Measurements from ENCODE around the gene LRRC52. TPM values are rescaled to one million over a fixed set of nuclear protein-coding genes. Genes with fewer than 3 reads are reported as not detected.

Gene LRRC52
- total RNA-seq, 4 donors from 2014 or later = not detected

DNA sequence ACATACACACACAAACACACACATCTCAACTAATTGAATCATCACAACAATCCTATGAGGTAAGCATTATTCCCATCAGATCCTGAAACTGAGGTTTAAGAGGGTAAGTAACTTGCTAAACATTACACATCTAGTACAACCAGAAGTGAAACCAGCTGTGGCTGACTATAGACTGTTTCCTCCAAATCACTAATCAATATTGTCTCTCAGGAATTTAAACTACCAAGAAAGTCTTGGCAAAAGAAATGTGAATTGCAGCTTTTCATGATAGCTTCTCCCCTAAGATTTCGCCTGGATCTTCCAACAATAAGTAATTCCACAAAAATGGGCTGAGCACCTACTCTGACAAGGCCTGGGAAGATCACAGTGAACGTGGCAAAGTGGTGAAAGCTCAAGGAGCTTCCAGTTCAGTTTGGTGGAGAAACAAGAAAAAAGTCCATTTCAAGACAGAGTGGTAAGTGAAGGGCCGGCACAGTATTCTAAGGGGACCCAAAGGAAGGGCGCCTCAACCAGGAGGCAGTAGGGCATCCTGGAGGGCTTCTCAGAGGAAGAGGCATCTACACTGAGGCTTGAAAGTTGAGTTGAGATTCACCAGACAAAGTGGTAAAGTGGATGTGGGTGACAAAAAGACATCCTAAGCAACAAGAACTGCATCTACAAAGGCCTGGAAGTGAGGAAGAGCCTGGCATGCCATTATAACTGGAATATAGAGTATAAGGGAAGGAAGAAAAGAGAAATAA, 22.1 kb downstream of the LRRC52 start:
- Histone ChIP-seq H3K36me3 (no peaks in the 10 kb centered on the region), H3K4me3 (no peak overlapping the region), H3K9me3 (no peaks in the 10 kb centered on the region), H3K27ac (no peak overlapping the region), H3K27me3 (no peaks in the 10 kb centered on the region), H3K4me1 (no peaks in the 10 kb centered on the region)
- no peak for DNase-seq (ENCODE audit: low spot score in 2 of 2)
- TF ChIP-seq, protein P1, sequence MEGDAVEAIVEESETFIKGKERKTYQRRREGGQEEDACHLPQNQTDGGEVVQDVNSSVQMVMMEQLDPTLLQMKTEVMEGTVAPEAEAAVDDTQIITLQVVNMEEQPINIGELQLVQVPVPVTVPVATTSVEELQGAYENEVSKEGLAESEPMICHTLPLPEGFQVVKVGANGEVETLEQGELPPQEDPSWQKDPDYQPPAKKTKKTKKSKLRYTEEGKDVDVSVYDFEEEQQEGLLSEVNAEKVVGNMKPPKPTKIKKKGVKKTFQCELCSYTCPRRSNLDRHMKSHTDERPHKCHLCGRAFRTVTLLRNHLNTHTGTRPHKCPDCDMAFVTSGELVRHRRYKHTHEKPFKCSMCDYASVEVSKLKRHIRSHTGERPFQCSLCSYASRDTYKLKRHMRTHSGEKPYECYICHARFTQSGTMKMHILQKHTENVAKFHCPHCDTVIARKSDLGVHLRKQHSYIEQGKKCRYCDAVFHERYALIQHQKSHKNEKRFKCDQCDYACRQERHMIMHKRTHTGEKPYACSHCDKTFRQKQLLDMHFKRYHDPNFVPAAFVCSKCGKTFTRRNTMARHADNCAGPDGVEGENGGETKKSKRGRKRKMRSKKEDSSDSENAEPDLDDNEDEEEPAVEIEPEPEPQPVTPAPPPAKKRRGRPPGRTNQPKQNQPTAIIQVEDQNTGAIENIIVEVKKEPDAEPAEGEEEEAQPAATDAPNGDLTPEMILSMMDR (IDR thresholded peaks at IDR 0.05) = no peak
- TF ChIP-seq POLR2AphosphoS5 (IDR thresholded peaks at IDR 0.05) (no peak), POLR2A (IDR thresholded peaks at IDR 0.05) (no peak), EP300 (IDR thresholded peaks at IDR 0.05) (no peak)
- WGBS = 88% methylated on average over 4 of the region's 4 CpGs

DNA sequence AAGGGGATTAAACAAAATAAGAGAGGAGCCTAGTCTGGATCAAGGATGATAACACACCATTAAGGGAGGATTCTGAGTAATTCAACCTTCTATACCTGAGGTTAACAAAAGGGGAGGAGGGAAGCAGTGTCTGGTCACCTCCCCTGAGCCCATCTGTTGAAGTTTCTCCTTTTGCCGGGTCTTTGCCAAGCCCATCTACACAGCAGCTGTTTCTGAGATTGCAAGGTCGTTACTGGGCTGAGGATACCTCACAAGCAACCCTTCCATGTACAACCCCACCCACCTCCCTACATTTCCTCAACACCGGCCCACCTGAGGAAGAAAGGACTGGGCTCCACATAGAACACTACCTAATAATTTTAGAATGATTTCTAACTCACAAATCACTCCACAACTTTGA, 26.3 kb downstream of the LRRC52 start:
- peaks cover 4% of the 10 kb centered on the region for H3K27me3 ChIP-seq
- H3K9me3 ChIP-seq = no peaks in the 10 kb centered on the region
- no peak overlapping the region for H3K27ac ChIP-seq
- WGBS = 62% methylated on average over 3 of the region's 3 CpGs
- no peak for TF ChIP-seq POLR2A (IDR thresholded peaks at IDR 0.05)
- no peak for TF ChIP-seq POLR2AphosphoS5 (IDR thresholded peaks at IDR 0.05)
- TF ChIP-seq, protein P1 (IDR thresholded peaks at IDR 0.05) = no peak
- no peaks in the 10 kb centered on the region for H3K36me3 ChIP-seq
- no peaks in the 10 kb centered on the region for H3K4me1 ChIP-seq
- H3K4me3 ChIP-seq = no peak overlapping the region
- no peak for DNase-seq (ENCODE audit: low spot score in 2 of 2)

DNA sequence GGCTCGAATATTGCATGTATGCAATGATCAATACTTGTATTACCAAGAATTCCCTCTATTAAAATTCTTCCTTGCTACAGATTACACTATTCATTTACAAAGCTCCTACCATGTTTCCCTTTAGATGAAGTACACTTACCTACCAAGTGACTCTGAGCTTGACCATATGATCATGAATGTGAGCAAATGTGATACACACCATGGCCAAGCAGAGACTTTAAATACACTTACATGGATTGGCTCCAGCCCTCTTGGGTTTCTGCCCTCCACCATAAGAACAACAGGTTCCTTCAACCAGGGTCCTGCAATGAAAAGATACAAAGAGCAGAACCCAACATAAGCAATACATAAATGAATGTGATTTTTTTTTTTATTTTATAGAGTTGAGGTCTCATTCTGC, 30.0 kb downstream of the LRRC52 start:
- WGBS = 97% methylated on average over 1 of the region's 1 CpG
- H3K4me1 ChIP-seq = no peaks in the 10 kb centered on the region
- peaks cover 4% of the 10 kb centered on the region for H3K27me3 ChIP-seq
- TF ChIP-seq, protein P1 (IDR thresholded peaks at IDR 0.05) = no peak
- TF ChIP-seq POLR2A (IDR thresholded peaks at IDR 0.05) = no peak
- no peak for TF ChIP-seq EP300 (IDR thresholded peaks at IDR 0.05)
- TF ChIP-seq POLR2AphosphoS5 (IDR thresholded peaks at IDR 0.05) = no peak
- no peak for DNase-seq (ENCODE audit: low spot score in 2 of 2)
- no peaks in the 10 kb centered on the region for H3K36me3 ChIP-seq
- H3K4me3 ChIP-seq = no peak overlapping the region
- H3K27ac ChIP-seq = no peak overlapping the region
- H3K9me3 ChIP-seq = no peaks in the 10 kb centered on the region

DNA sequence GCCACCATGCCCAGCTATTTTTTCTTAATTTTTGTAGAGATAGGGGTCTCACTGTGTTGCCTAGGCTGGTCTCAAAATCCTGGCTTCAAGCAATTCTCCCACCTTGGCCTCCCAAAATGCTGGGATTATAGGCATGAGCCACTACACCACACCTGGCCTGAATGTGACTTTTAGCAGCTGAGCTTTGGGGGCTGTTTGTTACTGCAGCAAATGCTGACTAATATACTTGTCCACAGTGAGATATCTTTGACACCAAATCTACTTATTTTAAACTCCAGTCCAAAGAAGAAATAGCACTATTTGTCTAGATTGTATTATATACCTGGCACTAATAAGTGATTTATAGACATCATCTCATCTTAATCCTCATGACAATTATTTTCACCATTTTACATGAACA, 30.5 kb downstream of the LRRC52 start:
- no peaks in the 10 kb centered on the region for H3K9me3 ChIP-seq
- peaks cover 4% of the 10 kb centered on the region for H3K27me3 ChIP-seq
- DNase-seq (ENCODE audit: low spot score in 2 of 2) = no peak
- H3K4me3 ChIP-seq = no peak overlapping the region
- no peak overlapping the region for H3K27ac ChIP-seq
- no peak for TF ChIP-seq POLR2AphosphoS5 (IDR thresholded peaks at IDR 0.05)
- TF ChIP-seq, protein P1 (IDR thresholded peaks at IDR 0.05) = no peak
- no peak for TF ChIP-seq POLR2A (IDR thresholded peaks at IDR 0.05)
- TF ChIP-seq EP300 (IDR thresholded peaks at IDR 0.05) = no peak
- no peaks in the 10 kb centered on the region for H3K4me1 ChIP-seq
- no peaks in the 10 kb centered on the region for H3K36me3 ChIP-seq

DNA sequence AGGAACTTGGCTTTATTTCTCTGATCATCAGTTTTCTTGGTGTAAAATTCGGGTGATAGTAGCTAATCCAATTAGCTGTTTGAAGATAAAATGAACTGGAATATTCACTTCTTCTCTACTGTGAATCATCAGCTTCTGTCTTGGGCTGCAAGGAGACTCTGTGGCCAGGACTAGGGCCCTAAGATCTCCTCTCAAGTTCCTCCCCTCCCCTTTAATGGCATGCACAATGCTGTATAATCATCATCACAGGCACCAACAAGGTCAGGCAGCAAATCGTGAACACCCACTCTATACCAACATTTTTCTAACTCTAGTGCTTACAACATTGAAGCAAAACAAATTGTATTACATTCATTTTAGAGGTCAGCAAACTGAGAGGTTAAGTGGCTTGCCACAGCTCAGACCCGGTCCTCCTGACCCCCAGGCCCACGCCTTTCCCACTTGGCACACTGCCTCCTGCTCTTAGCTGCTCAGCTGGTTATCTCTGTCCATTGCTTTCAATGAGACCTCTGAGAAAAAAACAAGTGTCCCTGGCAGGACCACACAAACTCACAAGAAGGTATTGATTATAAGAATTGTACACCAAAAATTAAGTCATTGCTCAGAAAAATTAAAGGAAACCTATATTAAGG, 31.8 kb downstream of the LRRC52 start:
- peaks cover 4% of the 10 kb centered on the region for H3K27me3 ChIP-seq
- H3K4me3 ChIP-seq = no peak overlapping the region
- H3K27ac ChIP-seq = no peak overlapping the region
- no peaks in the 10 kb centered on the region for H3K36me3 ChIP-seq
- H3K4me1 ChIP-seq = no peaks in the 10 kb centered on the region
- no peak for DNase-seq (ENCODE audit: low spot score in 2 of 2)
- WGBS = 53% methylated on average over 4 of the region's 4 CpGs
- TF ChIP-seq, protein P1 (IDR thresholded peaks at IDR 0.05) = no peak
- TF ChIP-seq EP300 (IDR thresholded peaks at IDR 0.05) (no peak), POLR2A (IDR thresholded peaks at IDR 0.05) (no peak), POLR2AphosphoS5 (IDR thresholded peaks at IDR 0.05) (no peak)
- H3K9me3 ChIP-seq = no peaks in the 10 kb centered on the region

Data from suprapubic skin (tissue), 4 donors.